Lower lobe of right lung (tissue), 2 donors: Measurements from ENCODE around the gene CELF2. TPM values are rescaled to one million over a fixed set of nuclear protein-coding genes. Genes with fewer than 3 reads are reported as not detected.
A peak's percentile ranks its signal among the peaks of the same experiment; 100 is the strongest.

Experiments used
- ATAC-seq, 2 donors: fragments of 200-7000 bp; cut with Tn5 transposase; one replicate each; pipeline ENCODE4 v1.9.1; 2020 to 2022; ENCODE audit warnings: mild to moderate bottlenecking in 2 of 2, moderate library complexity in 2 of 2
- DNase-seq: peaks from one replicate; pipeline ENCODE4 v3.0.0-alpha.2; 2020
- H3K27ac ChIP-seq: fragments of 200-600 bp; one replicate; pipeline ENCODE4 v1.8.0; 2022
- H3K27me3 ChIP-seq: fragments of 200-600 bp; one replicate; pipeline ENCODE4 v1.8.0; 2022; ENCODE audit warnings: low read depth
- H3K36me3 ChIP-seq: fragments of 200-600 bp; one replicate; pipeline ENCODE4 v1.8.0; 2022; ENCODE audit warnings: mild to moderate bottlenecking
- H3K4me1 ChIP-seq: fragments of 200-600 bp; one replicate; pipeline ENCODE4 v1.8.0; 2022
- H3K4me3 ChIP-seq: fragments of 200-600 bp; one replicate; pipeline ENCODE4 v1.8.0; 2022; ENCODE audit warnings: mild to moderate bottlenecking
- H3K9me3 ChIP-seq: fragments of 200-600 bp; one replicate; pipeline ENCODE4 v1.8.0; 2022
- CTCF ChIP-seq: fragments of 200-600 bp; IDR thresholded peaks from one replicate; pipeline ENCODE4 v1.8.0; 2022; ENCODE audit warnings: antibody characterized with exemption, mild to moderate bottlenecking
- intact Hi-C: fragments of 100-400 bp; cut with DNase I; formaldehyde crosslinking; loops from one replicate; pipeline ENCODE4 v1.11.0; 2022
- total RNA-seq: library from RNA; stranded (reverse); fragmentation: NEBNext Ultra II Directional; extraction: Animal tissue kit (Norgen Biotek cat#: 25700); gene quantifications from one replicate; pipeline ENCODE4 v1.2.1, GENCODE V29; 2021
- donor health status: DM: no; HTN: yes; CAD: no; lungs with severe emphysema.

Gene CELF2
- total RNA-seq, 1 donor from 2014 or later: 106 TPM

DNA sequence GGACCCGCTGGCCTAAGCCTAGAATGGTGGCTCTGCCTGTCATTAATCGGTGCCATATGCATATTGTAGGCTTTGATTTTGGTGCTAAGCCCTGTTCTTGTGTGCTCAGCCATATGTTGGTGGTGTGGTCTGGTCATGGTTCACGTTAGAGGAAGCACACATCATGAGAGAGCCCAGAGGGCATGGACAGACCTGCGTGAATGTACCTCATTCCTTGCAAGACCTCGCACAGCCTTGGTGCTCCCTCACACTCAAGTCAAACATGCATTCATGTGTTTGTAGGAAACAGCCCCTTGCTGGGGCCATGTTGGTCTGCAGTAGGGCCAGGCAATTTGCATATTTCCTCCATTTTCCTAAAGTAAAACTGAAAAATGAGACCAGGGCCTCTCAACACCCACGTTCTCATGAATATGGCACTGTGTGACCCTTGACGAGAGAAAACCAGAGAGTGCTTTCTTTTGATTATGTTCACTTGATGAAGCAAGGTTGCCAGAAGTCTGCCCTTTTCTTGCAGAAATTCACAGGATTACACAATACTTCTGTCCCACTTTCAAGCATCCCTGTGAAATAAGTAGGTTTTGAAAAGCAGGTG, 268.7 kb downstream of the CELF2 start:
- Histone ChIP-seq H3K36me3 (peaks cover 73% of the 10 kb centered on the region), H3K4me1 (peaks cover 4% of the 10 kb centered on the region), H3K9me3 (no peaks in the 10 kb centered on the region), H3K27ac (no peak overlapping the region), H3K4me3 (no peak overlapping the region), H3K27me3 (no peaks in the 10 kb centered on the region)
- intact Hi-C loops: no loop called here
- TF ChIP-seq CTCF: no peak
- peak; percentile 39 to 46 for ATAC-seq
- DNase-seq: no peak

GRCh38 chr10:11288302-11288701, 270.6 kb downstream of the CELF2 start:
- Histone ChIP-seq H3K4me1 (peaks cover 4% of the 10 kb centered on the region), H3K27ac (no peak overlapping the region), H3K36me3 (peaks cover 73% of the 10 kb centered on the region), H3K27me3 (no peaks in the 10 kb centered on the region), H3K4me3 (no peak overlapping the region), H3K9me3 (no peaks in the 10 kb centered on the region)
- no peak for DNase-seq
- intact Hi-C loops: no loop called here
- no peak for ATAC-seq
- TF ChIP-seq CTCF: no peak

- H3K4me3 ChIP-seq: no peak overlapping the region
- DNase-seq (no peak), ATAC-seq (no peak)
- H3K27me3 ChIP-seq: no peaks in the 10 kb centered on the region
- intact Hi-C loops: no loop called here
- no peaks in the 10 kb centered on the region for H3K9me3 ChIP-seq
- peaks cover 93% of the 10 kb centered on the region for H3K36me3 ChIP-seq
- peaks cover 4% of the 10 kb centered on the region for H3K4me1 ChIP-seq
- TF ChIP-seq CTCF: no peak
- H3K27ac ChIP-seq: no peak overlapping the region
Measured at GRCh38 chr10:11290156-11290890, 272.7 kb downstream of the CELF2 start.

DNA sequence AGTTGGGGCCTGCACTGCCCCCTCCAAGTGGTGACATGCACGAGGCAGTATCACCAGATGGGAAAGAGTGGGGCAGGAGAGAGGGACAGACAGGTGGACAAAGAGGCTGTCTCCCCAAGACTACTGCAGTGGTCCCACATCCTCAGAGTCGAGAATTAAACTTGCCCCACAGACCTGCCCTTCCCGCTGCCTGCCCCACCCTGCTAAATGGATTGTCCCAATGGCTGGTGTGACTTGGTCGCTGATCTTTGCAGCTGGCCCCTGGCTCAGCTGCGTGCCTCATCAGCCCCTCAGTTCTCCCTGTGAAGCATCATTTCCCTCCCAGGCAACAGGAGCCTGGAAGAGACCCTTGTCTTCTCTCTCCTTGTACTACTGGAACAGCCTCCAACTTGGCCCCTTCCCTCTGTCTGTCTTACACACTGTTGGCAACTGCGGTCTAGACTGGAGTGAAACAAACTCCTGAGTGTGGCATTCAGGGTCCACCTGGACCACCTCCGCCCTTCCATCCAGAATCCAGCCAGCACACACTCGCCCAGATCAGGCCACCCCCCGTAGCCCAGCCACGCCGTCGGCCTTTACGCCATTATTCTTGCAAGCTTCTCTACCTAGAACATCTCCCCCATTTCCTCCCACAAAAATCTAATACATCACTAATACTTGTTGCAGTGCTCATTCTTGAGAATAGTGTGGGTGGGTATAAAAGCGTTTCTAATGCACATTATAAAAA, 275.1 kb downstream of the CELF2 start:
- H3K36me3 ChIP-seq: peaks cover 100% of the 10 kb centered on the region
- H3K4me1 ChIP-seq: no peaks in the 10 kb centered on the region
- ATAC-seq: no peak
- H3K27me3 ChIP-seq: no peaks in the 10 kb centered on the region
- H3K4me3 ChIP-seq: no peak overlapping the region
- TF ChIP-seq CTCF: no peak
- no peak overlapping the region for H3K27ac ChIP-seq
- DNase-seq: no peak
- intact Hi-C loops: no loop called here
- H3K9me3 ChIP-seq: no peaks in the 10 kb centered on the region

- intact Hi-C loops: no loop called here
- TF ChIP-seq CTCF: no peak
- no peaks in the 10 kb centered on the region for H3K27me3 ChIP-seq
- ATAC-seq (no peak), DNase-seq (no peak)
- H3K27ac ChIP-seq: no peak overlapping the region
- no peak overlapping the region for H3K4me3 ChIP-seq
- H3K9me3 ChIP-seq: no peaks in the 10 kb centered on the region
- peaks cover 100% of the 10 kb centered on the region for H3K36me3 ChIP-seq
- H3K4me1 ChIP-seq: no peaks in the 10 kb centered on the region
Measured at GRCh38 chr10:11293332-11293731, 275.7 kb downstream of the CELF2 start.
